GM19099 (cell line): Measurements from ENCODE around the gene TRUB1.

Source experiments
- POLR2A ChIP-seq: IDR thresholded peaks from 3 replicates; pipeline ENCODE4 v1.6.1; 2011; ENCODE audit warnings: low read depth; ENCODE audit not compliant: insufficient read length; ENCODE audit errors: extremely low read depth

The TRUB1 gene

DNA sequence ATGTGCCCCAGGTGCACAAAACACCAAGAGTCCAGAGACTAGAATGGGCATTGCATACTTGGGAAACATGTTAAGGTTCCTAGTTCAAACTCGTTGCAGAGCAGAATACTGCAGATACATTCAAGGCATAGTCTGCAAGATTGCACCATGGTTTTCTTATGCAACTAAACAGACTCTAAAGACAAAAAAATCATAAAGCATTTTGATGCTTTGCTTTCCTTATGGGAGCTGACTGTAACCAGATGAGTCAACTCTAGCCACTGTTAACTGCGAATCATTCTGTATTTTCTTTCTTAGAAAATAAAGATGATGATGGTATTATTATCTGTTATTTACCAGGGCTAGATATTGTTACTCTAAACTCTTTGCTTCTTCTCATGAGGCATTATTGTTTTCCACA lies 19.7 kb downstream of the TRUB1 start:
- TF ChIP-seq POLR2A, result no peak

DNA sequence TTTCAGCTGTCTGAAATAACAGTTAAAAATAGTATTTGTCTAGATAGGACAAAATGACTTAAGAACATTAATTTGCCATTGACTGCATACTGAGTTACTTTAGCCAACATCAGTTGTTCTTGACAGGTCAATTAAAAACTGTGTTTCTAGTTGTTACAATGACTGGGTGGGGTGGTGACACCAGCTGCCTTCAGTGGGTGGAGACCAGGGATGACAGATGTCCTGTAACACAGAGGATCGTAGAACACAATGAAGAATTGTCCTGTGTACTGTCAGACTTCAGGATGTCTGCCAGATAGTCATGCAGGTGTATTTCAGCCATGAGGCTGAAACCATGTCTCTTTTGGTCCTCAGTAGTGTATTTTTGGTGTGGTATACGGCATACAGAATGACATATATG lies 24.4 kb downstream of the TRUB1 start:
- TF ChIP-seq POLR2A, result no peak

DNA sequence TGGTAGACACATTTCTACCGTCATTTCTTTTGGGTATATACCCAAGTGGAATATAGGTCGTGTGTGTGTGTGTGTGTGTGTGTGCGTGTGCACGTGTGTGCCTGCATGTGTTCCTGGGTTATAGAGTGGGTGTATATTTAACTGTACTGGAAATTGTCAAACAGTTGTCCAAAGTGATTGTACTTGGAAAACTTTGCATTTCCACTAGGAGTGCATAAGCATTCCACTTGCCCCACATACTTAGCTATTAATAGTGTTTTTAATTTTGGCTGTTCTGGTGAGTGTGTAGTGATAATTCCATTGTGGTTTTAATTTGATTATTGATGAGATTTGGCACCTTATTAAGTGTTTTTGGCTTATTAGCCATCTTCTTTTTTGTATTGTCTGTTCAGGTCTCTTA lies 25.9 kb downstream of the TRUB1 start:
- no peak for TF ChIP-seq POLR2A

DNA sequence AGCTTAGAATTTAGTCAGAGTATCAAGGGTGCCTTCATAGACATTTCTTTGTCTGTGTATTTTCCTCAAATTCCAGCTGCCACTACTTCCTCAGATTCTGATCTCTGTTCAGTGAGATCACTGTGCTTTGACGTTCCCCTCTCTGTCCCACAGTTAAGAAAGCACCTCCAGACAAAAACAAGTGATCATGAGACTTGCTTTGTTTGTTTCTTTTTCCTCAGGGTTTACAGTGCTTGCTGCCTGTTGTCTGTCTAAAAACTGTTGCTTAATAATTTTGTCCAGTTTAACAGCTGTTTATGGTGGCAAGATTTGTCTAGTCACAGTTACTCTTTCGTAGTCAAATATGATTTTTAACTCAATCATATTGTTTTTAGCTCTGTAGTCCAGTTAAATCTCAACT lies 29.1 kb downstream of the TRUB1 start:
- no peak for TF ChIP-seq POLR2A

DNA sequence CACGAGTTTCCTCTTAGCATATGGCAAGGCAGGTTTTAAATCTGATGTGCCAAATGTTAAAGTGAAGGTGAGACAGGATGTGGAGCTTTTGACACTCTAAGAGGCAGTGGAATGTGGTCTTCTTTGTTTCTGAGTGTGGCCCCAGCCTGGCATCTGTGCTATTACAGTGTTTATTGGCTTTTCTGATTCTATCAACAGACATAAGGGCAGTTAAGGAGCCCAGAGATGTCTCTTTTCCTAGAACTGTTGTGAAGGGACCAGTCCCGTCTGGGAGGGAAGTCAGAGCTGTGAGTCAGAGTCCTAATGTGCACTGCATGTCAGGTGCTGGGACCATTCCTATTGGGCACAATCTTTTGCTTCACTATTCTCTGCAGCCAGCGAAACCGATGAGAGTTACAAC lies 32.5 kb downstream of the TRUB1 start:
- no peak for TF ChIP-seq POLR2A

DNA sequence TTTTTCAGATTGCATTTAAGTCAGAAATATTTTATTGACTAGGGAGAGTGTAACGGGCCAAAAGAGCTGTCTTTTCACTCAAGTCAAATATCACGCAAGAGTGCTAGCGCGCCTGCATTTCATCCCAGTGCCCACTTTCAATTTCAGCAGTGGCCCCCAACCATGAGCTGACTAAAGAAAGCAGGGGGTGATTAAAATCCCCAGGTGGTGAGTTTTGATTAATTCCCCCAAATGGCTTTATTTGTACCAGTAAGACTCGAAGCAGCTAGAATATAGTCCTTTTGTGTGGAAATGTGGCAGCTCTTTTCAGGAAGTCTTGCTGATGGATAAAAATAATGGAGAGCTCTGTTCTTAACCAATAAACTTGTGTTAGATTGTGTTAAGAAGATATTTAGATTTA lies 35.3 kb downstream of the TRUB1 start:
- no peak for TF ChIP-seq POLR2A

DNA sequence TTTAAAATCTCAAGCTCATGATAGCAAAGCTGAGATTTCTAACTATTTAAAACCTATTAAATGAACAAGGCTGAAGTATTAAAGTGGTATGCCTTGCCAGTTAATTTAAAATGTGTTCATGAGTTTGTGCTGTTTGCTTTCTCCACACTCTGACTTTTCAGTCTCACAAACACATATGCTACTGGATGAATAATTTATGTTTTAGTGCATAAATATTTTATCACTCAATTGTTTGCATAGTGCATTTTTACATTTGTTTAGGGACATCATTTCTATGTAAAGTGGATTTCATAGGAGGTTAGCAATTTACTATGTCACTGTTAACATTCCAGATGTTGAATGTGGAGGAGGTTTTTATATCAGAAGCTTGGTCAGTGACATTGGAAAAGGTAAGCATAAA lies 36.0 kb downstream of the TRUB1 start:
- TF ChIP-seq POLR2A, result no peak

DNA sequence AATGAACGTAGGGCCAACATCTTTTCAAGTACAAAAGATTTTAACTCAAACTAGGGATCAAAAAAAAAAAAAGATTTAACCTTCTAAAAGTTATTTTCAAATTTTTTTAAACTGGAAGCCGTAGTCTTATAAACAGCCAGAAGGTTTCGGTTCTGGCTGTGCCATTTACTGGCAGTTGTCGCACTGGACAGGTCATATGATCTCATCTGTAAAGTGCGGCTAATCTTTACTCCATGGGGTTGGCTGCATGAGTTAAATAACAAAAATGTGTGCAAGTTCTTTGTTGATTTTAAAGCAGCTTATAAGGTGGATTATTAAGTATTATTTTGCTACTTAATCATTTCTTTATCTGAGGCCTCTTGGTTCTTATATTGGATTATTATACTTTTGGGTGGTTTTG lies 36.6 kb downstream of the TRUB1 start:
- no peak for TF ChIP-seq POLR2A

DNA sequence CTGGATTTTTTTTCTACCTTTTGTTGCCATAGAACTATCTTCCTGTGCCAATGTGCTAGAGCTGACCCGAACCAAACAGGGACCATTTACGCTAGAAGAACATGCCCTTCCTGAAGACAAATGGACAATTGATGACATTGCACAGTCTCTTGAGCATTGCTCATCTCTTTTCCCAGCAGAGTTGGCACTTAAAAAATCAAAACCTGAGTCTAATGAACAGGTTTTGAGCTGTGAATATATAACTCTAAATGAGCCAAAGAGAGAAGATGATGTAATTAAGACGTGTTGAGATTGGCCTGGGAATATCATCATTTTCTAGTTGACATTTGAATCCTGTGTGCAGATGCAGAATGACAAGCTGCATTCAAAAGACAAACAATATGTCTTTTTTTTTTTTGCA lies 37.1 kb downstream of the TRUB1 start:
- TF ChIP-seq POLR2A, result no peak

DNA sequence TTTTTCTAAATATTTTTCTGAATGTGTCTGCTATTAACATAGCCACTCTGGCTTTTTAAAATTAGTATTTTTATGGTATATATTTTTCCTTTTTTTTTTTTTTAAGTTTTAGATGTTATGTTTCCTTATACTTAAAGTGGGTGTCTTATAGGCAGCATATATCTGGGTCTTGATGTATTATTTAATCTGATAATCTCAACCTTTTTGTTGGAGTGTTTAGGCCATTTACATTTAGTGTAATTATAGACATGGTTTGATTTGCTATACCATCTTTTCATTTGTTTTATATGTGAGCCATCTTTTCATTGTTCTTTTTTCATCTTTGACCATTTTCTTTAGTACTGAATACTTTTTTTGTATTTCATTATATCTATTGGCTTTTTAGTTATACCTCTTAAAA lies 45.0 kb downstream of the TRUB1 start:
- TF ChIP-seq POLR2A, result no peak

DNA sequence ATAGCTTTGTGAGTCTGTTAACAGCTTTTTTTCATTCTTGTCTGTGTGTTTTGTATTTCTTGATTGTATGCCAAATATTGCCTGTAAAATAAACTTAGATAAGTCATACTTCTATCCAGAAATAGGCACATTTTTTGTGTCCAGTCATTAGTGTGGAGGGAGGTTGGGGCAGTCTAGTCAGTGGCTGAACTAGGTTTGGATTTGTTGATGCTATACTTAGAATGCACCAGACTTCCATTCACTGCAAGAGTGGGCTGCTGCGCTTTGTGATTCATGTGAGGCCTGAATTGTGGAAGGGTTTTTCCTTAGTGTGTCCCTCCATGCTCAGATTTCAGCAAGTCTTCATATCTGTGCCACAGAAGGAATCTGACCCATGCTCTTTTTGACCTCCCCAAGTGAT lies 50.0 kb downstream of the TRUB1 start:
- no peak for TF ChIP-seq POLR2A

DNA sequence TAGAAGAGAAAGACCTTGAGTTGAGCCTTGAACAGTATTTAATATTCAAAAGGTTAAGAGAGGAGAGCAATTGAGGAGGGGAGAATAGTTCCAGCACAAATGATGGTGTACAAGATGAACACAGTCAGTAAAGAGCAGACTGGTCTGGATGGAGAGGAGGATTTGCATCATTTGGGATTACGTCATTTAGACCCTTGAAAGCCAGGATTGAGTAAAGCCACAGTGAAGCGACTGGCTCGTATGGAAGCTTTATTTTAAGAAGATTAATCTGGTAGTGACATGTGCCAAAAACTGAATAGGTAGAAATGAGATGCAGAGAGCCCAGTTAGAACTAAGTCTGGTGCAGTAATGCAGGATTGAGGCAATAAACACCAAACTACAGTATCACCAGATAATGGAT lies 52.6 kb downstream of the TRUB1 start:
- TF ChIP-seq POLR2A, result no peak

DNA sequence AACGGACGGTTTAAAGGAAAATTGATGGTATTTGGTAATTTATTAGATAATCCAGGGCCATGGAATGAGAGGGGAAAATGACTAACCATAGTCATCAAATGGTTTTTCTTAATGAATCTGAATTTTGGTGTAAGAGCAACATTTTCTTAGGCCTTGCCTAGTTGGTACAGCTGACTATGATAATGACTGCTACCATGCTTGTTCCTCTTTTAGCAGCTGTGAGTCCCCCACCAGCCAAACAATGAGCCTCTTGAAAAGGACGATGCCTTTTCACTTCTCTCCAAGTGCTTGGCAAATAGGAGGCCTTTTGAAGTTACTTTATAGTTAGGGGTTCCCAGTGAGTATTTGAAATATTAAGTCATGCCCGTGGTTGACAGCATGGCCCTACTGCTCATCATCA lies 53.0 kb downstream of the TRUB1 start:
- no peak for TF ChIP-seq POLR2A

DNA sequence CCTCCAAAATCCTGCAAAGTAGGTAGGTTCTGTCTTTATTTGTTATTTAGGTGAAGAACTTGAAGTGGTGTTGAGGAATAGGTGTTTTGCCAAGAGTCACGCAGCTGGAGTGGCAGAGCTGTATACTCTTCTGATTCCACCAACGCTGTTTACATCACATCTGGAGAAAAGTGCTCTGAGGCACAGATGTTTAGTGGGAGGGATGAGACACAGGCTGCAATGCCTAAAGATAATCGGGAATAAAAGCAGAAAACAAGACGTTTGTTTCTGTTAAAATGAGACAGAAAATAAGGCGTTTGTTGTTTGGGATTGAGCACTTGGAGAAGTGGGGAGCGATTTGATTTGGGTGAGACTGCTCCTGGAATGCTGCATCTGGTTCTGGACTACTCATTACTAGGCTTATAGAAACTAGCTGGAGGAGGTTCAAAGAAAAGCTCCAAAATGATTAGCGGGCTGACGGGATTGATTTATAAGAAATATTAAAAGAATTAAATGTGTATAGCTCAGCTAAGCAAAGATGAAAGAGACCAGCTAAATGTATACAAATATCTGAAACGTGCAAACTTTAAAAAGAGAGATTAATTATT lies 54.3 kb downstream of the TRUB1 start:
- no peak for TF ChIP-seq POLR2A

DNA sequence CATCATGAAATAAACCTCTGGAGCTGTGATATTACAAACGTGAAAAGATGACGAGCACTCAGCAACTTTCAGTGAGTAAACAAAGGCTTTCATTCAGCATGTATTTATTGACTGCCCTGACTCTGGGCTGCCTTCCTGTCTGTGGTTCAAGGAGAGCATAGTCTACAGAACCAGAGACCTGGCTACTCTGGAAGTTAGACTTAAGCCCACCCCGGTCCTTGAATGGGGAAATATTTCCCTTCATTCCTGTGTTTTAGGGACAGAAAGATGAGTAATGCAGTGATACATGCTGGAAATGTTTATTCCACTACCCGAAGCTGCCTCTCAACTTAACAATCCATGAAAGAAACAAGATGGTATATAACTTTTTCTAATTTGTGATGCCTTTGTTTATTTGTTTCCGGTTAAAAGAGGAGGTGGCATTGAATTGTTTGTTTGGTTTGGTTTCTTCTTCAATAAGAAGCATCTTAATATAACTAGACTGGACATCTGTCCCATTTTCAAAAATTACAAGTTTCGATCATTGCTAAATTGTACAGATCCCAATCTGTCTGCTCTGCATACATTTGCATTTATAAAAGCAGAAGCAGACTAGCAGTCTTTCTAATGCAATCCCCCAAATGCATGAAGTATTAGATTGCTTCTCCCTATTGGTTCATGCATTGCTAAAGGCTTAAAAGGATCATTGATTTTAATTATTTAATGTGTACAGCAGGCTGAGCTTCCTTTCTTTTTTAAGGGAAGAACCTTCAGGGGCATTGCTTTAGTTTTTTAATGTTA lies 57.7 kb downstream of the TRUB1 start:
- no peak for TF ChIP-seq POLR2A

DNA sequence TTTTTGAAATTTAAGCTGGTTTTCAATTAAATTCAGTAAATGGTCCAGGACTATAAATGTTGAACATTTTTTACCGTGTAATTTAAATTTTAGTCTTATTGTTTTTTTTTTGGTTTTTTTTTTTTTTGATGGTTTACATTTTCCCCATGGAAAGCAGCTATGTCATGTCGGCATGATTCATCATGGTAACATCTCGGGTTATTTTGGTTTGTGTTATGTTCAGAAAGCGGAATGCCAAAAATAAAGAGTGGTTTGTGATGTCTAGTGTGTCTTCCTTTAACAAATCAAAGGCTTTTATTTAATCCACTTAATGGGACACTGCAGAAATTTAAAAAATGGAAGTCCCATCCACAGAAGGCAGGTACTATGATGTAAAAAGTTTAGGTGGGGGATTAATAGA lies 58.5 kb downstream of the TRUB1 start:
- TF ChIP-seq POLR2A, result no peak

DNA sequence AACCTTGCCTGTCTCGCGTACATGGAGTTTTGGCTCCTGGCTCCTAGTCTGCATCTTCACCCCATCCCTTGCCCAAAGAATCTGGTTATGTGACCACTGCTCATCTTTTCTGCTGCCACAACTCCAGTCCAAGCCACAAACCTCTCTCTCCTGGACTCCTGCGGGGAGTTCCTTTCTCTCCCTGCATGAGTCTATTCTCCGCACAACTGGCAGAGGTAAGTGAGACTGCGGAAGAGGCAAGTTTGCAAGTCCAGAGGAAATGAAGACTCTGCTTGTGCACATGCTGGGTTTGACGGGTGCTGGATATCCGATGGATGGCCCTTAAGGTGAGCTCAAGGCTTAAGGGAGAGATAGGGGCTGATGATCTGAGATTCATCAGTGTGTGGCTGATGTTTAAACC lies 61.0 kb downstream of the TRUB1 start:
- no peak for TF ChIP-seq POLR2A
